ENCODE data around the gene NDUFS1. TPM values are rescaled to one million over a fixed set of nuclear protein-coding genes. Genes with fewer than 3 reads are reported as not detected.
"Not testable (repeated sequence)": the region's sequence is repeated elsewhere in the genome, so short reads cannot be mapped to it uniquely, and the experiment has no call there.

The NDUFS1 gene
- polyA plus RNA-seq, 6 donors from 2014 or later, result 26.3 to 35.4 (median 29.9) TPM

- H3K27me3 Mint-ChIP-seq, result no peaks in the 10 kb centered on the region
- H3K36me3 Mint-ChIP-seq, result peaks cover 9 to 21% of the 10 kb centered on the region in 2 donors
- H3K27ac Mint-ChIP-seq, result no peak overlapping the region
- peaks cover 0 to 8% (median 2%) of the 10 kb centered on the region in 7 donors for H3K9me3 Mint-ChIP-seq
- DNase-seq (no peak), ATAC-seq (ENCODE audit: low read depth in 2 of 2) (no peak)
- no peaks in the 10 kb centered on the region for H3K4me1 Mint-ChIP-seq
- H3K4me3 Mint-ChIP-seq, result no peak overlapping the region
Measured at GRCh38 chr2:206112108-206112507, 47.1 kb downstream of the NDUFS1 start.

- H3K4me3 Mint-ChIP-seq, result no peak overlapping the region
Measured at GRCh38 chr2:206108713-206109112, 50.5 kb downstream of the NDUFS1 start.

GRCh38 chr2:206105541-206105940, 53.7 kb downstream of the NDUFS1 start:
- no peak for DNase-seq
- H3K4me3 Mint-ChIP-seq, result no peak overlapping the region
- H3K36me3 Mint-ChIP-seq, result no peaks in the 10 kb centered on the region
- no peaks in the 10 kb centered on the region for H3K9me3 Mint-ChIP-seq
- H3K4me1 Mint-ChIP-seq, result no peaks in the 10 kb centered on the region
- peak overlapping the region in 1 of 6 donors; percentile 81 for H3K27ac Mint-ChIP-seq
- ATAC-seq (ENCODE audit: low read depth in 2 of 2), result no peak
- H3K27me3 Mint-ChIP-seq, result no peaks in the 10 kb centered on the region

More at GRCh38 chr2:206108713-206109112, 50.5 kb downstream of the NDUFS1 start:
- Mint-ChIP-seq H3K27me3 (no peaks in the 10 kb centered on the region), H3K4me1 (no peaks in the 10 kb centered on the region), H3K27ac (peak overlapping the region in 1 of 6 donors; percentile 13), H3K36me3 (peaks cover 9 to 11% of the 10 kb centered on the region in 2 donors), H3K9me3 (peaks cover 0 to 8% (median 2%) of the 10 kb centered on the region in 7 donors)
- no peak for DNase-seq
- no peak for ATAC-seq (ENCODE audit: low read depth in 2 of 2)

- H3K4me1 Mint-ChIP-seq, result no peaks in the 10 kb centered on the region
- no peak overlapping the region for H3K27ac Mint-ChIP-seq
- no peaks in the 10 kb centered on the region for H3K9me3 Mint-ChIP-seq
- no peaks in the 10 kb centered on the region for H3K36me3 Mint-ChIP-seq
- no peak overlapping the region for H3K4me3 Mint-ChIP-seq
- ATAC-seq (ENCODE audit: low read depth in 2 of 2) (no peak), DNase-seq (no peak)
- no peaks in the 10 kb centered on the region for H3K27me3 Mint-ChIP-seq
Measured at GRCh38 chr2:206105038-206105437, 54.2 kb downstream of the NDUFS1 start.

- DNase-seq; ATAC-seq (ENCODE audit: low read depth in 2 of 2); H3K4me3 Mint-ChIP-seq; H3K4me1 Mint-ChIP-seq; H3K27ac Mint-ChIP-seq; H3K9me3 Mint-ChIP-seq; H3K27me3 Mint-ChIP-seq; H3K36me3 Mint-ChIP-seq: not testable (repeated sequence)
Measured at GRCh38 chr2:206098872-206099271, 60.4 kb downstream of the NDUFS1 start.

- no peak for ATAC-seq (ENCODE audit: low read depth in 2 of 2)
- Mint-ChIP-seq H3K36me3 (no peaks in the 10 kb centered on the region), H3K9me3 (no peaks in the 10 kb centered on the region), H3K4me1 (peaks cover 0 to 2% (median 0%) of the 10 kb centered on the region in 3 donors), H3K4me3 (no peak overlapping the region), H3K27me3 (no peaks in the 10 kb centered on the region), H3K27ac (no peak overlapping the region)
- no peak for DNase-seq
Measured at GRCh38 chr2:206098471-206098870, 60.8 kb downstream of the NDUFS1 start.

GRCh38 chr2:206096876-206097275, 62.4 kb downstream of the NDUFS1 start:
- H3K4me3 Mint-ChIP-seq, result no peak overlapping the region
- no peaks in the 10 kb centered on the region for H3K9me3 Mint-ChIP-seq
- DNase-seq (no peak), ATAC-seq (ENCODE audit: low read depth in 2 of 2) (no peak)
- H3K36me3 Mint-ChIP-seq, result no peaks in the 10 kb centered on the region
- H3K27ac Mint-ChIP-seq, result no peak overlapping the region
- H3K27me3 Mint-ChIP-seq, result no peaks in the 10 kb centered on the region
- H3K4me1 Mint-ChIP-seq, result peaks cover 0 to 2% (median 0%) of the 10 kb centered on the region in 3 donors

GRCh38 chr2:206095536-206096332, 63.5 kb downstream of the NDUFS1 start:
- no peaks in the 10 kb centered on the region for H3K27me3 Mint-ChIP-seq
- H3K9me3 Mint-ChIP-seq, result no peaks in the 10 kb centered on the region
- ATAC-seq (ENCODE audit: low read depth in 2 of 2), result no peak
- peaks cover 0 to 2% (median 0%) of the 10 kb centered on the region in 3 donors for H3K4me1 Mint-ChIP-seq
- H3K27ac Mint-ChIP-seq, result no peak overlapping the region
- H3K4me3 Mint-ChIP-seq, result no peak overlapping the region
- DNase-seq, result no peak
- no peaks in the 10 kb centered on the region for H3K36me3 Mint-ChIP-seq

GRCh38 chr2:206092297-206092696, 66.9 kb downstream of the NDUFS1 start:
- H3K4me3 Mint-ChIP-seq, result no peak overlapping the region
- DNase-seq, result no peak
- H3K36me3 Mint-ChIP-seq, result no peaks in the 10 kb centered on the region
- H3K9me3 Mint-ChIP-seq, result no peaks in the 10 kb centered on the region
- H3K4me1 Mint-ChIP-seq, result peaks cover under 1 to 18% (median under 1%) of the 10 kb centered on the region in 3 donors
- ATAC-seq (ENCODE audit: low read depth in 2 of 2), result no peak
- no peaks in the 10 kb centered on the region for H3K27me3 Mint-ChIP-seq
- H3K27ac Mint-ChIP-seq, result peak overlapping the region in 1 of 6 donors; percentile 63

- DNase-seq (no peak), ATAC-seq (ENCODE audit: low read depth in 2 of 2) (no peak)
- H3K9me3 Mint-ChIP-seq, result no peaks in the 10 kb centered on the region
- no peaks in the 10 kb centered on the region for H3K36me3 Mint-ChIP-seq
- no peaks in the 10 kb centered on the region for H3K27me3 Mint-ChIP-seq
- H3K4me3 Mint-ChIP-seq, result peak overlapping the region in 3 of 8 donors; percentile 51 to 65 (median 58)
- peak overlapping the region in 2 of 6 donors; percentile 7 to 32 for H3K27ac Mint-ChIP-seq
- H3K4me1 Mint-ChIP-seq, result peaks cover 22 to 39% (median 27%) of the 10 kb centered on the region in 3 donors
Measured at GRCh38 chr2:206088248-206088647, 71.0 kb downstream of the NDUFS1 start.

- no peaks in the 10 kb centered on the region for H3K36me3 Mint-ChIP-seq
- H3K4me3 Mint-ChIP-seq, result peak overlapping the region; percentile 53 to 100 (median 98)
- DNase-seq, result no peak
- H3K9me3 Mint-ChIP-seq, result no peaks in the 10 kb centered on the region
- peaks cover 22 to 46% (median 28%) of the 10 kb centered on the region in 3 donors for H3K4me1 Mint-ChIP-seq
- ATAC-seq (ENCODE audit: low read depth in 2 of 2), result no peak
- peak overlapping the region; percentile 51 to 100 (median 72) for H3K27ac Mint-ChIP-seq
- H3K27me3 Mint-ChIP-seq, result no peaks in the 10 kb centered on the region
Measured at GRCh38 chr2:206086716-206087350, 72.4 kb downstream of the NDUFS1 start.

- ATAC-seq (ENCODE audit: low read depth in 2 of 2), result peak; percentile 91 to 94
- no peaks in the 10 kb centered on the region for H3K9me3 Mint-ChIP-seq
- peak within 1 kb of the TSS; percentile 99 to 100 (median 100) for H3K27ac Mint-ChIP-seq
- H3K4me3 Mint-ChIP-seq, result peak within 1 kb of the TSS; percentile 98 to 100 (median 100)
- H3K27me3 Mint-ChIP-seq, result no peaks in the 10 kb centered on the region
- peaks cover 26 to 55% (median 37%) of the 10 kb centered on the region in 3 donors for H3K4me1 Mint-ChIP-seq
- peak; percentile 86 for DNase-seq
- no peaks in the 10 kb centered on the region for H3K36me3 Mint-ChIP-seq
Measured at GRCh38 chr2:206085742-206086445, 73.3 kb downstream of the NDUFS1 start, which contains the start of gene INO80D. INO80D (minus strand) TSS chr2:206086174; CDS start chr2:206063016, 23,158 bp downstream.

Measured in naive B cell (primary cell).